A673 (cell line): Measurements from ENCODE around the gene PRKAR2B. TPM values are rescaled to one million over a fixed set of nuclear protein-coding genes. Genes with fewer than 3 reads are reported as not detected.

Experiments used
- BruUV-seq: library from RNA; stranded (reverse); fragments of 400-500 nt; replicated peaks from 2 replicates; lab custom pipeline; 2021; lab: Mats Ljungman, UMichigan
- CTCF ChIA-PET: fragments of 300-600 bp; sonication (Branson Sonifier 250); formaldehyde crosslinking; loops from one replicate; lab custom pipeline; 2022; ENCODE audit warnings: antibody characterized with exemption; lab: Charles Lee
- POLR2A ChIA-PET: fragments of 300-600 bp; sonication (Branson Sonifier 250); formaldehyde crosslinking; loops from one replicate; lab custom pipeline; 2022; ENCODE audit warnings: antibody characterized with exemption; ENCODE audit not compliant: low non-redundant PET; lab: Charles Lee
- DNase-seq: peaks from one replicate; pipeline ENCODE4 v3.0.0-alpha.2; 2015; ENCODE audit warnings: low spot score
- H3K27ac ChIP-seq: fragments of 200-600 bp; sonication (generic); 2 replicates; pipeline ENCODE4 v1.5.1; 2016; ENCODE audit warnings: mixed run types, low read depth, mild to moderate bottlenecking, mixed read lengths, antibody characterized with exemption, low read length; ENCODE audit not compliant: poor library complexity, severe bottlenecking
- H3K27me3 ChIP-seq: fragments of 200-600 bp; sonication (generic); replicated peaks from 2 replicates; pipeline ENCODE4 v1.6.1; 2017; ENCODE audit warnings: mixed run types, low read depth, mild to moderate bottlenecking, mixed read lengths, antibody characterized with exemption, low read length; ENCODE audit not compliant: insufficient read depth, poor library complexity
- H3K36me3 ChIP-seq: fragments of 200-600 bp; sonication (generic); 2 replicates; pipeline ENCODE4 v1.6.1; 2016; ENCODE audit warnings: mixed run types, mild to moderate bottlenecking, mixed read lengths, antibody characterized with exemption, low read length; ENCODE audit not compliant: insufficient read depth, poor library complexity, severe bottlenecking
- H3K4me1 ChIP-seq: fragments of 200-600 bp; sonication (generic); 2 replicates; pipeline ENCODE4 v1.6.1; 2017; ENCODE audit warnings: mixed run types, mild to moderate bottlenecking, mixed read lengths, antibody characterized with exemption, low read length; ENCODE audit not compliant: insufficient read depth, poor library complexity, severe bottlenecking
- H3K4me3 ChIP-seq: fragments of 200-600 bp; sonication (generic); 2 replicates; pipeline ENCODE4 v1.5.1; 2016; ENCODE audit warnings: low read depth, mixed run types, mild to moderate bottlenecking, mixed read lengths, low read length; ENCODE audit not compliant: poor library complexity, severe bottlenecking
- H3K9me3 ChIP-seq: fragments of 200-600 bp; sonication (generic); 2 replicates; pipeline ENCODE4 v1.6.1; 2016; ENCODE audit warnings: mixed run types, low read depth, mild to moderate bottlenecking, mixed read lengths, antibody characterized with exemption, low read length; ENCODE audit not compliant: poor library complexity, severe bottlenecking
- EZH2 ChIP-seq: fragments of 200-600 bp; sonication (generic); IDR thresholded peaks from 2 replicates; pipeline ENCODE4 v1.6.1; 2017; ENCODE audit warnings: borderline replicate concordance, low read depth, mild to moderate bottlenecking, mixed read lengths, antibody characterized with exemption, low read length; ENCODE audit not compliant: poor library complexity, severe bottlenecking
- intact Hi-C: fragments of 100-400 bp; cut with micrococcal nuclease; formaldehyde crosslinking; loops from one replicate; pipeline ENCODE4 v1.10.0; 2022; ENCODE audit not compliant: unreplicated experiment
- total RNA-seq: library from RNA; stranded (reverse); gene quantifications from 2 replicates; pipeline ENCODE4 v1.2.3, GENCODE V29; 2021
- TF ChIP-seq, protein P1 (sequence below): fragments of 300-800, 200-600 bp; sonication (generic); conservative IDR thresholded peaks from 2 replicates; pipeline ENCODE4 v1.5.1; 2017; ENCODE audit warnings: low read depth, mild to moderate bottlenecking, antibody characterized with exemption, low read length, moderate library complexity, mixed read lengths

Gene PRKAR2B
- total RNA-seq, 1 experiment from 2014 or later: 4.8 TPM

DNA sequence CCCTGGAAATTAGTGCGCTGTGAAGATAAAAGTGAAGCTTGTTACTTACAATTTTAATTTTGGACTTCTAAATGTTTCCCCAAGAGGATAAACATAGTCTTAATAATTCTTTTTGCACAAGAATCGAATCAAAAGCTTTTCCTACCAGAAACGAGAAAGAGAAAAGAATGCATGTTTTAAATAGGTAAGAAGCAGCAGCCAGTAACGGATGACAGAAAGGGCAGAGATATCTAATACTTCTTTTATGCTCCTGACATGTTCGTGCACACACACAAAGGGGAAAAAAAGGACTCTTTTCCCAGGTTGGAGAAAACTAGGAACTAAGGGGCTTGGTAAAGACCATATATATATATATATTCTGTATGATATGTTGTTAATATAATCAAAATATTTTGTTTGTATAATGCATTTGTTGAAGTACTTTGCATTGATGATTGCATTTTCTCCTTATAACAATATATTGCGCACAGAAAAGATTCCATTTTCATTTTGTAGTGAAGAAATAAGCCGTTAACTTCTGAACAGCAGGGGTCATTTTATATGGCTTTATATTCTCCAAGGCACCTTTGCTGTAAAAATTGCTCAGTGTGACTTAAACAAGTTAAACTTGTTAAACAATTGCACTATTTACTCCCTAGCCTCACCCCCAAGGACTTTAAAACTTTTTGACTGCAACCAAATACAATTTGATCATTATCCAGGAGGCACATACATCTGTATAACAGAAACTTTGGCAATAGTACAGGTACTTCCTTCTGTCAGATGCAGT is 2.2 kb downstream of the PRKAR2B start:
- ChIA-PET CTCF (no interaction called here), POLR2A (no interaction called here)
- H3K9me3 ChIP-seq: no peaks in the 10 kb centered on the region
- no TSS peak for BruUV-seq
- no peaks in the 10 kb centered on the region for H3K36me3 ChIP-seq
- no peak overlapping the region for H3K27ac ChIP-seq
- no peaks in the 10 kb centered on the region for H3K27me3 ChIP-seq
- DNase-seq: no peak
- intact Hi-C loops: no loop called here
- no peak for TF ChIP-seq EZH2
- TF ChIP-seq, protein P1, sequence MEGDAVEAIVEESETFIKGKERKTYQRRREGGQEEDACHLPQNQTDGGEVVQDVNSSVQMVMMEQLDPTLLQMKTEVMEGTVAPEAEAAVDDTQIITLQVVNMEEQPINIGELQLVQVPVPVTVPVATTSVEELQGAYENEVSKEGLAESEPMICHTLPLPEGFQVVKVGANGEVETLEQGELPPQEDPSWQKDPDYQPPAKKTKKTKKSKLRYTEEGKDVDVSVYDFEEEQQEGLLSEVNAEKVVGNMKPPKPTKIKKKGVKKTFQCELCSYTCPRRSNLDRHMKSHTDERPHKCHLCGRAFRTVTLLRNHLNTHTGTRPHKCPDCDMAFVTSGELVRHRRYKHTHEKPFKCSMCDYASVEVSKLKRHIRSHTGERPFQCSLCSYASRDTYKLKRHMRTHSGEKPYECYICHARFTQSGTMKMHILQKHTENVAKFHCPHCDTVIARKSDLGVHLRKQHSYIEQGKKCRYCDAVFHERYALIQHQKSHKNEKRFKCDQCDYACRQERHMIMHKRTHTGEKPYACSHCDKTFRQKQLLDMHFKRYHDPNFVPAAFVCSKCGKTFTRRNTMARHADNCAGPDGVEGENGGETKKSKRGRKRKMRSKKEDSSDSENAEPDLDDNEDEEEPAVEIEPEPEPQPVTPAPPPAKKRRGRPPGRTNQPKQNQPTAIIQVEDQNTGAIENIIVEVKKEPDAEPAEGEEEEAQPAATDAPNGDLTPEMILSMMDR: no peak
- no peak overlapping the region for H3K4me3 ChIP-seq
- H3K4me1 ChIP-seq: peaks cover 20% of the 10 kb centered on the region

DNA sequence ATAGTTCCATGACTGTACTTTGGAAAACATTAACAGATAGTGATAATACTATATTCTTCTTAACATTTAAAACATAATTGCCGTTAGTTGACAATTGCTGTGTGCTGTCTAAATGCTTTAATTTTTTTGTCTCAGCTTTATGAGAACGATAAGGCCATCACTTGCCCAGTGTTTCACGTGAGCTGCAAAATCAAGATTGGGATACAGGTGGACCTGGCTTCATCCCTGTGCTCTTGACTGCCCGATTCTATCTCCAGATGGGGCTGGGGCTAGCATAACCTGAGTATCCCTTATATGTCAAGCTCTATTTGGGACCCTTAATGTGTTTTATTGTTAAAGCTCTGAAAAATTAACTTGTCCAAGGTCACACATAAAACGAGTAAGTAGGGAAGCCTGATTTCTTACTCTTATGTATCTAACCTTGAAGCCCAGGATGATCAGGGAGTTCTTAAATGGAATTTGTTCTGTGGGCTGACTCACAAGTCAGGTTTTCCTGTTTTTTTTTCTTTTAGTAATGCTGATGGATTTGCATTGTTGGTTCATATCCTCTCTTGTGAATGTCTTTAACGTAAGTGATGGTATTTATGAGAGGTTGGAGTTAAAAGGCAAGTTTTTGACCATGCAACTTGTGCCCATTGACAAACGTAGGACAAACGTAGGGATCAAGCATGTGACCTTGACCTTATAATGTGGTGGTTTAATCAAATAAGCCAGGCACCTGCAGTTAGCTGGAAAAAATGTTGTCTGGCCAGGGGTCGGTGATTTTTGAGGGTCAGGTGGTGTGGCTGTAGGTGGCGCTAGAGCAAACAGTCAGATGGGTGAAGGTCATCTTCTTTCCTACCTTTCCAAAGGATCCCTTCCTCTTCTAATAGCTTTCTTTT is 3.6 kb downstream of the PRKAR2B start:
- intact Hi-C loops: no loop called here
- Histone ChIP-seq H3K36me3 (no peaks in the 10 kb centered on the region), H3K9me3 (no peaks in the 10 kb centered on the region), H3K27me3 (no peaks in the 10 kb centered on the region), H3K4me1 (peaks cover 20% of the 10 kb centered on the region), H3K27ac (no peak overlapping the region), H3K4me3 (no peak overlapping the region)
- ChIA-PET CTCF (no interaction called here), POLR2A (no interaction called here)
- no peak for DNase-seq
- no TSS peak for BruUV-seq
- no peak for TF ChIP-seq EZH2
- TF ChIP-seq, protein P1: peak; percentile 48

DNA sequence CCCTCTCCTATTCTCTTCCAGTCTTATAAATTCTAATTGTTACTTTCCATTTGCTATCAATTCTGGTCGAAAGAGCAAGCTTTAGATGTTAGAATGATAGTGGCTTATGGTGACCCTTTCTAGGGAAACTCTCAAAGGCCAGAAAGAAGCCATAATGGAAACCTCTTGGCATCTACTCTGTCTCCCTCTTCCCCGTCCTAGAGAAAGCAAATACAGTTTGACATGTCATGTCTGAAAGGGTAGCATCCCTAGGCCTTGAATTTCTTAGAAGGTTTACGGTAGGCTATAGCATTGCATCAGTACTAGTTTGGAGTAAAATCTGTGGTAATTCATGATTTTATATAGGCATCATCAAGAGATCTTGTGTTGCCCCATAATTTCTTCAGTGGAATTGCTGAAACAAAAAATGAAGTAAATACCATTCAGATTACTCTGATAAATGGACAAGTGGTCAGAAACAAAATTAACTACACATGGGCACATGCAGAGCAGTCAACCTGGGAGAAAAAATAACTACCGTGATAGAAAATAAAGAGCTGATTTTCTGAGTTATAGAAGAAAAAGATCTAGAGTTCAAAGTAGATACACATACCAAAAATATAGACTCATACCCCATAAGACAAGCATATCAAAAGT is 4.4 kb downstream of the PRKAR2B start:
- ChIA-PET CTCF (no interaction called here), POLR2A (no interaction called here)
- peaks cover 19% of the 10 kb centered on the region for H3K4me1 ChIP-seq
- no TSS peak for BruUV-seq
- intact Hi-C loops: no loop called here
- no peak overlapping the region for H3K27ac ChIP-seq
- DNase-seq: no peak
- no peaks in the 10 kb centered on the region for H3K9me3 ChIP-seq
- H3K4me3 ChIP-seq: no peak overlapping the region
- no peaks in the 10 kb centered on the region for H3K27me3 ChIP-seq
- no peaks in the 10 kb centered on the region for H3K36me3 ChIP-seq
- TF ChIP-seq EZH2: no peak
- TF ChIP-seq, protein P1: no peak; the same call in 1 of the 2 replicates
